Smooth muscle cell (in vitro differentiated cells): ENCODE data around the gene HPDL. TPM values are rescaled to one million over a fixed set of nuclear protein-coding genes. Genes with fewer than 3 reads are reported as not detected.

Source experiments
- DNase-seq: peaks from one replicate; lab custom pipeline; 2025; ENCODE audit not compliant: unreplicated experiment; lab: John Stamatoyannopoulos, UW
- H2AFZ ChIP-seq: fragments of 200-600 bp; sonication (generic); 2 replicates; pipeline ENCODE4 v1.6.0; 2016; ENCODE audit warnings: antibody characterized with exemption, low read depth, mild to moderate bottlenecking
- H3F3A ChIP-seq: fragments of 200-600 bp; sonication (generic); 2 replicates; pipeline ENCODE4 v1.6.0; 2017; ENCODE audit warnings: antibody characterized with exemption, low read depth
- H3K27ac ChIP-seq: fragments of 200-600 bp; sonication (generic); 2 replicates; pipeline ENCODE4 v1.5.1; 2016; ENCODE audit warnings: low read depth, mild to moderate bottlenecking
- H3K27me3 ChIP-seq: fragments of 200-600 bp; sonication (generic); 2 replicates; pipeline ENCODE4 v1.6.1; 2016; ENCODE audit warnings: low read depth, mild to moderate bottlenecking
- H3K36me3 ChIP-seq: fragments of 200-600 bp; sonication (generic); 2 replicates; pipeline ENCODE4 v1.5.1; 2016; ENCODE audit warnings: low read depth
- H3K4me1 ChIP-seq: fragments of 200-600 bp; sonication (generic); 2 replicates; pipeline ENCODE4 v1.5.1; 2016; ENCODE audit warnings: low read depth
- H3K4me2 ChIP-seq: fragments of 200-600 bp; sonication (generic); 2 replicates; pipeline ENCODE4 v1.6.0; 2016; ENCODE audit warnings: mild to moderate bottlenecking
- H3K4me3 ChIP-seq: fragments of 200-600 bp; sonication (generic); 2 replicates; pipeline ENCODE4 v1.5.1; 2016; ENCODE audit warnings: mild to moderate bottlenecking
- H3K79me2 ChIP-seq: fragments of 200-600 bp; sonication (generic); 2 replicates; pipeline ENCODE4 v1.6.0; 2016; ENCODE audit warnings: low read depth, mild to moderate bottlenecking
- H3K9ac ChIP-seq: fragments of 200-600 bp; sonication (generic); 2 replicates; pipeline ENCODE4 v1.6.0; 2016; ENCODE audit warnings: low read depth
- H3K9me3 ChIP-seq: fragments of 200-600 bp; sonication (generic); replicated peaks from 2 replicates; pipeline ENCODE4 v1.5.1; 2016; ENCODE audit warnings: low read depth
- H4K20me1 ChIP-seq: fragments of 200-600 bp; sonication (generic); 2 replicates; pipeline ENCODE4 v1.6.0; 2016; ENCODE audit warnings: low read depth
- WGBS: methylation state at CpG from one replicate; pipeline ENCODE4 v1.1.7; 2016; ENCODE audit warnings: low lambda C conversion rate; 5-methylcytosine and 5-hydroxymethylcytosine counted together
- polyA plus RNA-seq: library from polyadenylated mRNA; unstranded; fragments of >200 nt; fragmentation: Nextera tagmentation; extraction: Ambion mirVana; gene quantifications from 2 replicates; pipeline ENCODE4 v1.2.1, GENCODE V29; 2016
- total RNA-seq: library from RNA; depleted of rRNA; stranded (reverse); fragments of >200 nt; gene quantifications from 2 replicates; pipeline ENCODE4 v1.2.3, GENCODE V29; 2014
- TF ChIP-seq, protein P1 (sequence below): fragments of 200-600 bp; sonication (generic); IDR thresholded peaks from 2 replicates; pipeline ENCODE4 v1.5.1; 2017; ENCODE audit warnings: borderline replicate concordance, mild to moderate bottlenecking, antibody characterized with exemption; ENCODE audit not compliant: insufficient read depth, poor library complexity, severe bottlenecking

The HPDL gene
- total and polyA plus RNA-seq, 2 experiments from 2014 or later = 0.96 TPM; not detected in 1

GRCh38 chr1:45299981-45300668, 26.6 kb upstream of the HPDL start:
- WGBS = 24% methylated on average over 4 of the region's 4 CpGs
- TF ChIP-seq, protein P1, sequence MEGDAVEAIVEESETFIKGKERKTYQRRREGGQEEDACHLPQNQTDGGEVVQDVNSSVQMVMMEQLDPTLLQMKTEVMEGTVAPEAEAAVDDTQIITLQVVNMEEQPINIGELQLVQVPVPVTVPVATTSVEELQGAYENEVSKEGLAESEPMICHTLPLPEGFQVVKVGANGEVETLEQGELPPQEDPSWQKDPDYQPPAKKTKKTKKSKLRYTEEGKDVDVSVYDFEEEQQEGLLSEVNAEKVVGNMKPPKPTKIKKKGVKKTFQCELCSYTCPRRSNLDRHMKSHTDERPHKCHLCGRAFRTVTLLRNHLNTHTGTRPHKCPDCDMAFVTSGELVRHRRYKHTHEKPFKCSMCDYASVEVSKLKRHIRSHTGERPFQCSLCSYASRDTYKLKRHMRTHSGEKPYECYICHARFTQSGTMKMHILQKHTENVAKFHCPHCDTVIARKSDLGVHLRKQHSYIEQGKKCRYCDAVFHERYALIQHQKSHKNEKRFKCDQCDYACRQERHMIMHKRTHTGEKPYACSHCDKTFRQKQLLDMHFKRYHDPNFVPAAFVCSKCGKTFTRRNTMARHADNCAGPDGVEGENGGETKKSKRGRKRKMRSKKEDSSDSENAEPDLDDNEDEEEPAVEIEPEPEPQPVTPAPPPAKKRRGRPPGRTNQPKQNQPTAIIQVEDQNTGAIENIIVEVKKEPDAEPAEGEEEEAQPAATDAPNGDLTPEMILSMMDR = peak; percentile 67
- no peak for DNase-seq

GRCh38 chr1:45300669-45300997, 26.1 kb upstream of the HPDL start:
- TF ChIP-seq, protein P1 = no peak
- no peak overlapping the region for H2AFZ ChIP-seq
- no peak overlapping the region for H3K4me2 ChIP-seq
- H3K9ac ChIP-seq = no peak overlapping the region
- no peaks in the 10 kb centered on the region for H4K20me1 ChIP-seq
- peaks cover 15% of the 10 kb centered on the region for H3F3A ChIP-seq
- no peaks in the 10 kb centered on the region for H3K27me3 ChIP-seq
- no peaks in the 10 kb centered on the region for H3K79me2 ChIP-seq
- whole genome bisulfite sequencing = 59% methylated on average over 2 of the region's 2 CpGs
- H3K4me1 ChIP-seq = peaks cover 6% of the 10 kb centered on the region
- no peak for DNase-seq
- no peaks in the 10 kb centered on the region for H3K36me3 ChIP-seq
- no peak overlapping the region for H3K27ac ChIP-seq
- no peak overlapping the region for H3K4me3 ChIP-seq
- H3K9me3 ChIP-seq = no peaks in the 10 kb centered on the region

More at GRCh38 chr1:45299981-45300668, 26.6 kb upstream of the HPDL start:
- Histone ChIP-seq H3K27me3 (no peaks in the 10 kb centered on the region), H3K27ac (no peak overlapping the region), H3K9me3 (no peaks in the 10 kb centered on the region), H2AFZ (no peak overlapping the region), H3K79me2 (no peaks in the 10 kb centered on the region), H3K9ac (no peak overlapping the region), H3K4me1 (peaks cover 6% of the 10 kb centered on the region), H3K4me2 (no peak overlapping the region), H3K36me3 (no peaks in the 10 kb centered on the region), H4K20me1 (no peaks in the 10 kb centered on the region), H3F3A (peaks cover 15% of the 10 kb centered on the region), H3K4me3 (no peak overlapping the region)

- H3K27me3 ChIP-seq = no peaks in the 10 kb centered on the region
- no peaks in the 10 kb centered on the region for H3K79me2 ChIP-seq
- no peaks in the 10 kb centered on the region for H3K36me3 ChIP-seq
- 93% methylated on average over 16 of the region's 16 CpGs for whole genome bisulfite sequencing
- H3K4me3 ChIP-seq = peak overlapping the region; percentile 70
- peak overlapping the region; percentile 47 for H3K9ac ChIP-seq
- no peaks in the 10 kb centered on the region for H3K9me3 ChIP-seq
- peaks cover 15% of the 10 kb centered on the region for H3F3A ChIP-seq
- no peaks in the 10 kb centered on the region for H4K20me1 ChIP-seq
- peak overlapping the region; percentile 82 for H3K4me2 ChIP-seq
- TF ChIP-seq, protein P1 = no peak
- no peak for DNase-seq
- peaks cover 18% of the 10 kb centered on the region for H3K4me1 ChIP-seq
- peak overlapping the region; percentile 68 for H3K27ac ChIP-seq
- H2AFZ ChIP-seq = peak overlapping the region; percentile 80
Measured at GRCh38 chr1:45302505-45303150, 24.1 kb upstream of the HPDL start.
